K562 (cell line): ENCODE measurements around the gene MKNK1. TPM values are rescaled to one million over a fixed set of nuclear protein-coding genes. Genes with fewer than 3 reads are reported as not detected.

Experiments
- MAZ ChIP-seq, 2 experiments: fragments of 450-650 bp in 1 of 2; sonication (generic) in 1 of 2; formaldehyde crosslinking; IDR thresholded peaks in 1 of 2; conservative IDR thresholded peaks in 1 of 2; 2 replicates each; pipeline versions ENCODE4 v1.4.0 to v1.5.0; 2020; ENCODE audit warnings: mild to moderate bottlenecking in 1 of 2, missing genetic modification reagents in 1 of 2
- MLX ChIP-seq, 2 experiments: fragments of 450-650 bp in 1 of 2; sonication (generic) in 1 of 2; formaldehyde crosslinking; conservative IDR thresholded peaks; 2 replicates each; pipeline versions ENCODE4 v1.4.0 to v1.8.1; 2020 to 2022; ENCODE audit warnings: mild to moderate bottlenecking in 1 of 2, missing genetic modification reagents in 1 of 2
- NEUROD1 ChIP-seq: fragments of 150-350 bp; IDR thresholded peaks from 2 replicates; pipeline ENCODE4 v1.6.1; 2014; ENCODE audit warnings: borderline replicate concordance, low read length, low read depth; ENCODE audit not compliant: partially characterized antibody
- NFE2 ChIP-seq: IDR thresholded peaks from 2 replicates; pipeline ENCODE4 v1.6.1; 2014; ENCODE audit warnings: antibody characterized with exemption, low read depth
- PRDM10 ChIP-seq: fragments of 450-650 bp; IDR thresholded peaks from 2 replicates; pipeline ENCODE4 v1.6.1; 2018; ENCODE audit not compliant: partially characterized antibody
- RB1 ChIP-seq: fragments of 450-650 bp; IDR thresholded peaks from 2 replicates; pipeline ENCODE4 v1.6.1; 2017; ENCODE audit warnings: low read depth, mild to moderate bottlenecking
- SMARCE1 ChIP-seq: fragments of 450-650 bp; IDR thresholded peaks from 2 replicates; pipeline ENCODE4 v1.7.1; 2016; ENCODE audit warnings: mild to moderate bottlenecking
- polyA plus RNA-seq, 8 experiments: library from polyadenylated mRNA; depleted of rRNA in 4 of 8; stranded (reverse) in 5 of 8; unstranded in 3 of 8; fragments of >200 nt; fragmentation: Nextera tagmentation in 2 of 8; fragmentation: Illumina TruSeq in 1 of 8; extraction: Ambion mirVana in 2 of 8; extraction: Trizol in 1 of 8; gene quantifications; 2 replicates each; pipeline versions ENCODE4 v1.2.1 to v1.2.3, GENCODE V29; 2011 to 2014; ENCODE audit warnings: inconsistent platforms in 1 of 8, missing spikeins in 1 of 8
- total RNA-seq, 7 experiments: library from RNA; depleted of rRNA in 6 of 7; stranded (reverse); fragments of >200 nt in 6 of 7; fragmentation: Illumina TruSeq in 2 of 7; extraction: Trizol in 2 of 7; gene quantifications; 2 replicates each; pipeline versions ENCODE4 v1.2.1 to v1.2.3, GENCODE V29; 2011 to 2021; ENCODE audit warnings: low replicate concordance in 1 of 7
- TF ChIP-seq, protein P1 (sequence below), 3 experiments: IDR thresholded peaks in 2 of 3; conservative IDR thresholded peaks in 1 of 3; 2 replicates each; pipeline ENCODE4 v1.5.1; 2011 to 2012; ENCODE audit warnings: low read length in 3 of 3, mild to moderate bottlenecking in 3 of 3, control low read depth in 2 of 3, improper control_type of control experiment in 1 of 3, inconsistent platforms in 1 of 3, low read depth in 1 of 3, mixed read lengths in 1 of 3, moderate library complexity in 1 of 3; ENCODE audit not compliant: insufficient read depth in 2 of 3
- TF ChIP-seq, protein P2 (sequence below), 2 experiments: IDR thresholded peaks; 2 replicates each; pipeline ENCODE4 v1.6.1; 2012; ENCODE audit warnings: improper control_type of control experiment in 2 of 2, low read depth in 2 of 2, low read length in 2 of 2, borderline replicate concordance in 1 of 2
- TF ChIP-seq, protein P3 (sequence below): fragments of 200-800 bp; sonication (Bioruptor generic); IDR thresholded peaks from 2 replicates; pipeline ENCODE4 v1.6.1; 2017; ENCODE audit warnings: missing genetic modification characterization, missing compliant biosample characterization
- TF ChIP-seq, protein P4 (sequence below): sonication (generic); formaldehyde crosslinking; IDR thresholded peaks from 2 replicates; pipeline ENCODE4 v1.8.0; 2022; ENCODE audit warnings: mild to moderate bottlenecking, low read depth, missing genetic modification reagents
- TF ChIP-seq, protein P5 (sequence below): sonication (generic); formaldehyde crosslinking; IDR thresholded peaks from 2 replicates; pipeline ENCODE4 v1.8.0; 2022; ENCODE audit warnings: mild to moderate bottlenecking, missing genetic modification reagents

Gene MKNK1
- total and polyA plus RNA-seq, 9 of the 15 experiments (the other 6 are each of a cell fraction or from before 2014, with no cell fraction given) = 27.7 to 51.3 (median 43.7) TPM

- TF ChIP-seq, protein P1, sequence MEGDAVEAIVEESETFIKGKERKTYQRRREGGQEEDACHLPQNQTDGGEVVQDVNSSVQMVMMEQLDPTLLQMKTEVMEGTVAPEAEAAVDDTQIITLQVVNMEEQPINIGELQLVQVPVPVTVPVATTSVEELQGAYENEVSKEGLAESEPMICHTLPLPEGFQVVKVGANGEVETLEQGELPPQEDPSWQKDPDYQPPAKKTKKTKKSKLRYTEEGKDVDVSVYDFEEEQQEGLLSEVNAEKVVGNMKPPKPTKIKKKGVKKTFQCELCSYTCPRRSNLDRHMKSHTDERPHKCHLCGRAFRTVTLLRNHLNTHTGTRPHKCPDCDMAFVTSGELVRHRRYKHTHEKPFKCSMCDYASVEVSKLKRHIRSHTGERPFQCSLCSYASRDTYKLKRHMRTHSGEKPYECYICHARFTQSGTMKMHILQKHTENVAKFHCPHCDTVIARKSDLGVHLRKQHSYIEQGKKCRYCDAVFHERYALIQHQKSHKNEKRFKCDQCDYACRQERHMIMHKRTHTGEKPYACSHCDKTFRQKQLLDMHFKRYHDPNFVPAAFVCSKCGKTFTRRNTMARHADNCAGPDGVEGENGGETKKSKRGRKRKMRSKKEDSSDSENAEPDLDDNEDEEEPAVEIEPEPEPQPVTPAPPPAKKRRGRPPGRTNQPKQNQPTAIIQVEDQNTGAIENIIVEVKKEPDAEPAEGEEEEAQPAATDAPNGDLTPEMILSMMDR (IDR thresholded peaks at IDR 0.05 in 2 of 3, conservative IDR thresholded peaks at IDR 0.05 in 1 of 3; ENCODE audit: insufficient read depth in 2 of 3, low read depth in 1 of 3, low read length in 3 of 3) = peak in 1 of 3 experiments; percentile 7; a peak in 2 of 6 replicates
- TF ChIP-seq, protein P2, sequence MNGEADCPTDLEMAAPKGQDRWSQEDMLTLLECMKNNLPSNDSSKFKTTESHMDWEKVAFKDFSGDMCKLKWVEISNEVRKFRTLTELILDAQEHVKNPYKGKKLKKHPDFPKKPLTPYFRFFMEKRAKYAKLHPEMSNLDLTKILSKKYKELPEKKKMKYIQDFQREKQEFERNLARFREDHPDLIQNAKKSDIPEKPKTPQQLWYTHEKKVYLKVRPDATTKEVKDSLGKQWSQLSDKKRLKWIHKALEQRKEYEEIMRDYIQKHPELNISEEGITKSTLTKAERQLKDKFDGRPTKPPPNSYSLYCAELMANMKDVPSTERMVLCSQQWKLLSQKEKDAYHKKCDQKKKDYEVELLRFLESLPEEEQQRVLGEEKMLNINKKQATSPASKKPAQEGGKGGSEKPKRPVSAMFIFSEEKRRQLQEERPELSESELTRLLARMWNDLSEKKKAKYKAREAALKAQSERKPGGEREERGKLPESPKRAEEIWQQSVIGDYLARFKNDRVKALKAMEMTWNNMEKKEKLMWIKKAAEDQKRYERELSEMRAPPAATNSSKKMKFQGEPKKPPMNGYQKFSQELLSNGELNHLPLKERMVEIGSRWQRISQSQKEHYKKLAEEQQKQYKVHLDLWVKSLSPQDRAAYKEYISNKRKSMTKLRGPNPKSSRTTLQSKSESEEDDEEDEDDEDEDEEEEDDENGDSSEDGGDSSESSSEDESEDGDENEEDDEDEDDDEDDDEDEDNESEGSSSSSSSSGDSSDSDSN (IDR thresholded peaks at IDR 0.05; ENCODE audit: borderline replicate concordance in 1 of 2, low read depth in 2 of 2, low read length in 2 of 2) = 0 out of 4 replicates have a peak, but pooled peaks of 1 of the 2 experiments have one; percentile 59
- TF ChIP-seq NEUROD1 (peak; percentile 56), NFE2 (peak; percentile 93), MLX (CRISPR knock-in tag; conservative IDR thresholded peaks at IDR 0.05) (no peak), SMARCE1 (peak; percentile 85), PRDM10 (peak; percentile 7), RB1 (0 out of 2 replicates have a peak, but pooled peaks have one; percentile 19), MAZ (CRISPR knock-in tag; conservative IDR thresholded peaks at IDR 0.05 in 1 of 2, IDR thresholded peaks at IDR 0.05 in 1 of 2) (peak in 1 of 2 experiments; percentile 61; a peak in 1 of 4 replicates)
- TF ChIP-seq, protein P3, sequence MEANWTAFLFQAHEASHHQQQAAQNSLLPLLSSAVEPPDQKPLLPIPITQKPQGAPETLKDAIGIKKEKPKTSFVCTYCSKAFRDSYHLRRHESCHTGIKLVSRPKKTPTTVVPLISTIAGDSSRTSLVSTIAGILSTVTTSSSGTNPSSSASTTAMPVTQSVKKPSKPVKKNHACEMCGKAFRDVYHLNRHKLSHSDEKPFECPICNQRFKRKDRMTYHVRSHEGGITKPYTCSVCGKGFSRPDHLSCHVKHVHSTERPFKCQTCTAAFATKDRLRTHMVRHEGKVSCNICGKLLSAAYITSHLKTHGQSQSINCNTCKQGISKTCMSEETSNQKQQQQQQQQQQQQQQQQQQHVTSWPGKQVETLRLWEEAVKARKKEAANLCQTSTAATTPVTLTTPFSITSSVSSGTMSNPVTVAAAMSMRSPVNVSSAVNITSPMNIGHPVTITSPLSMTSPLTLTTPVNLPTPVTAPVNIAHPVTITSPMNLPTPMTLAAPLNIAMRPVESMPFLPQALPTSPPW (CRISPR knock-in tag) = peak; percentile 40; the same call in 1 of the 2 replicates
- TF ChIP-seq, protein P4, sequence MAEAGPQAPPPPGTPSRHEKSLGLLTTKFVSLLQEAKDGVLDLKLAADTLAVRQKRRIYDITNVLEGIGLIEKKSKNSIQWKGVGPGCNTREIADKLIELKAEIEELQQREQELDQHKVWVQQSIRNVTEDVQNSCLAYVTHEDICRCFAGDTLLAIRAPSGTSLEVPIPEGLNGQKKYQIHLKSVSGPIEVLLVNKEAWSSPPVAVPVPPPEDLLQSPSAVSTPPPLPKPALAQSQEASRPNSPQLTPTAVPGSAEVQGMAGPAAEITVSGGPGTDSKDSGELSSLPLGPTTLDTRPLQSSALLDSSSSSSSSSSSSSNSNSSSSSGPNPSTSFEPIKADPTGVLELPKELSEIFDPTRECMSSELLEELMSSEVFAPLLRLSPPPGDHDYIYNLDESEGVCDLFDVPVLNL (CRISPR knock-in tag) = no peak
- TF ChIP-seq, protein P5, sequence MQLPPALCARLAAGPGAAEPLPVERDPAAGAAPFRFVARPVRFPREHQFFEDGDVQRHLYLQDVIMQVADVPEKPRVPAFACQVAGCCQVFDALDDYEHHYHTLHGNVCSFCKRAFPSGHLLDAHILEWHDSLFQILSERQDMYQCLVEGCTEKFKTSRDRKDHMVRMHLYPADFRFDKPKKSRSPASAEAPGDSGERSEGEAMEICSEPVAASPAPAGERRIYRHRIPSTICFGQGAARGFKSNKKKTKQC (CRISPR knock-in tag) = peak; percentile 53; the same call in 1 of the 2 replicates
Observed at GRCh38 chr1:46508757-46509156, 95.3 kb downstream of the MKNK1 start (continued).
